HG02623 (cell line): Measurements from ENCODE around the gene MEX3D.
"Not testable (repeated sequence)": the region's sequence is repeated elsewhere in the genome, so short reads cannot be mapped to it uniquely, and the experiment has no call there.

ENCODE experiments used
- ATAC-seq: cut with Tn5 transposase; IDR thresholded peaks from one replicate; pipeline ENCODE4 v1.9.1; 2021; ENCODE audit warnings: moderate library complexity; ENCODE audit not compliant: unreplicated experiment

Gene MEX3D

DNA sequence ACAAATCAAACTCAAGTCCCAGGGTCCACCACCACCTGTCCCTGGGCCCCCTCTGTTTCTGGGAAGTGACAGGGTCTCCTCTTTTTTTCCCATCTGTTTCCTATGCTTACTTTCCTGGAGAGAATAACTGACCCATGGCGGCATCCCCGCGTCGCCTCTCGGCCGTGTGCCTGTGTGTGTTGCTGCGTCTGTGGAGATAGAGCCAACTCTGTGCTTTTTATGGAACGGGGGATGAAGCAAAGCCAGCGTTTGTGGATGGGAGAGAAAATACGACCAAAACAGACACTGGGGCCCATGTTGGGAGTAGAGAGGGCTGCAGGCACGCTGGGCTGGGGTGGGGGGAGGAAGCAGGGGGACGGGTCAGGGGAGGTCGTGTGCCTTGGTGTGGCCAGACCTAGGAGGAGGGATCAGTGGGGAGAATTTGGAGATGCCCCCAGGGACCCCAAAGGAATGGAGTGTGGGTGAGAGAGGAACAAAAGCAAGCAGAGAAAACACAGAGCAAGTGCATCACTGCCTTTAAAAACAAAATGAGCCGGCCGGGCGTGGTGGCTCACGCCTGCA is 27.7 kb downstream of the MEX3D start:
- no peak for ATAC-seq

DNA sequence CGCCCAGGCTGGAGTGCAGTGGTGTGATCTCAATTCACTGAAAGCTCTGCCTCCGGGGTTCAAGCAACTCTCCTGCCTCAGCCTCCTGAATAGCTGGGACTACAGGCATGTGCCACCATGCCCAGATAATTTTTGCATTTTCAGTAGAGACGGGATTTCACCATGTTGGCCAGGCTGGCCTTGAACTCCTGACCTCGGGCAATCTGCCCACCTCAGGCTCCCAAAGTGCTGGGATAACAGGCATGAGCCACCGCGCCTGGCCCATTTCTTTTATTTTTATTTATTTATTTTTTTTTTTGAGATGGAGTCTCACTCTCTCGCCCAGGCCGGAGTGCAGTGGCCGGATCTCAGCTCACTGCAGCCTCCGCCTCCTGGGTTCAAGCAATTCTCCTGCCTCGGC is 28.4 kb downstream of the MEX3D start:
- ATAC-seq = not testable (repeated sequence)

DNA sequence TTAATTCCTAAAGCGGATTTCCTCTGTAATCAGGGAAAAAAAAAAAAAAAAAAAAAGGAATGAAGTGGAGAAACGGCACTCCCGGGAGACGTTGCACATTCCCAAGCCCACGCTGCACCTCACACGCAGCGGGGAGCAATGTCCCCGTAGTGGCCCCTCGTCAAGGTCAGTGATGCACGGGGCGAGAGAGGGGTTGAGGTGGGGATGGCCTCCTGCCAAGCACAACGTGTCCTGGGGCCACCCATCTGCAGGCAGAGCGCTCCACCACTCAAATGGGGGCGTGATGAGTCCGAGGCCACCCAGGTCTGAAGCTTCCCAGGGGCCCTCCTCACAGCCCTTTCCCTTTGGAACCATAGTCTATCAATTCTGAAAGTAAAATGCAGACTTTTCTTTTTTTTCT is 29.1 kb downstream of the MEX3D start:
- ATAC-seq = no peak

DNA sequence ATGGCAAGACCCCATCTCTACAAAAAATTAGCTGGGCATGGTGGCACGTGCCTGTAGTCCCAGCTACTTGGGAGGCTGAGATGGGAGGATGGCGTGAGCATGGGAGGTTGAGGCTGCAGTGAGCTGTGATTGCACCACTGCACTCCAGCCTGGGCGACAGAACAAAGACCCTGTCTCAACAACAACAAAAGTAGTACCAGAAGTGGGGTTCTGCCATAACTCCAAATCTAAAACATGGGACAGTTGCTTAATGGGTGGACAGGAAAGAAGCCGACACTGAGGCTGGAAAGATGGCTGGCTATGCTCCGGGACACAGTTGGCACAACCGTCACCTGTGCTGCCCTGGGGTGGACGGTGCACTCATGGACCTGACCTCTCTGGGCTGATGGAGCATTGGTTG is 32.4 kb downstream of the MEX3D start:
- not testable (repeated sequence) for ATAC-seq

DNA sequence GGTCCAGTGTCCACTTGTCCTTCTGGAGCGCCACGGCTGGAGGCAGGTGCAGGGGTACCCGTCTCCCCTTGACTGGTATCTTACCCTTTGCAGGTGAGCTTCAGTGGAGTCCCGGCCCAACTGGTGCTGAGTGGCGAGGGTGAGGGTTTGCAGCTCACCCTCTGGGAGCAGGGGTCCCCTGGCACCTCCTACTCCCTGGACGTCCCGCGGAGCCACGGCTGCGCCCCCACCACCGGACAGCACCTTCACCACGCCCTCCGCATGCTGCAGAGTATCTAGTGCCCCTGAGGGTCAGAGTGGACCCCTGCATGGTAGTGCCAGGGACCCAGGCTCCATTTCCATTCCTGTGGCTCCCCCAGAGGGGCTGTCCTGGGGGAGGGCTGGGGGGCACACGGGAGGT is 33.2 kb downstream of the MEX3D start:
- no peak for ATAC-seq

DNA sequence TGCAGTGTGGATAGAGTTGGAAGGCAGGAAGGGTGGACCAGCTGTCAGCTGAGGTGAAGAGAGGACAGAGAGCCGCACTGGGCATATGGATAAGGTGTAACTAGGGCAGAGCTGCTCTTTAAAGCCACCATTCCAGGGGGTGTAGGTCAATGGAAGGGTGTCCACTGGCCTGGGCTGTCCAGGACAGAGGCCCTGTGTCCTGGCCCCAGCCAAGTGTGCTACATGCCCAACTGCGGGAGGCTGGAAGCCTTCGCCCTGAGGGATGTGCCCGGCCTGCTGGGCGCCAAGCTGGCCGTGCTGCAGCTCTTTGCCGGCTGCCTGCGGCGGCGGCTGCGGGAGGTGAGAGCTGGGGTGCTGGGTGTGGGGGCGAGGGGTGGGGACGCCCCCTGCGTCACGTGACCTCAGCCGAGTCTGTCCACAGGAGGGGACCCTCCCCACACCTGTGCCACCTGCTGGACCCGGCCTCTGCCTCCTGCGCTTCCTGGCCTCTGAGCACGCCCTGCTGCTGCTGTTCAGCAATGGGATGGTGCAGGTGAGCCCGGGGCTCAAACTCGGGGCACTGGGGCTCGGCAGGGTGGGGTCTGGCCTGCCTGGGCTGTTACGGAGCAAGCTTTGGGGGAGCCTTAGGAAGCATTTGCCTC is 34.5 kb downstream of the MEX3D start:
- no peak for ATAC-seq

DNA sequence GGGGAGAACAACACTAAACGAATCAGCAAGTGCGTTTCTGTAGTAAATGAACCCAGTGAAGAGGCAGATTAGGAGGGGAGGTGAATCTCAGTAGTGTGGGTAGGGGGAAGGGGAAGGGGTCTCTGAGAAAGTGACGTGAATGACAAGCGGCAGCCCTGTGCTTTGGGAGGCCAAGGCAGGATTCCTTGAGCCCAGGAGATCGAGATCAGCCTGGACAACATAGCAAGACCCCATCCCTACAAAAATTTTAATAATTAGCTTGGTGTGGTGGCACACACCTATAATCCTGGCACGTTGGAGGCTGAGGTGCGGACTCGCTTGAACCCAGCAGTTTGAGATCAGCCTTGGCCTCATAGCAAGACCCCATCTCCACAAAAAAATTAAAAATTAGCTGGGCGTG is 36.1 kb downstream of the MEX3D start:
- ATAC-seq = no peak

DNA sequence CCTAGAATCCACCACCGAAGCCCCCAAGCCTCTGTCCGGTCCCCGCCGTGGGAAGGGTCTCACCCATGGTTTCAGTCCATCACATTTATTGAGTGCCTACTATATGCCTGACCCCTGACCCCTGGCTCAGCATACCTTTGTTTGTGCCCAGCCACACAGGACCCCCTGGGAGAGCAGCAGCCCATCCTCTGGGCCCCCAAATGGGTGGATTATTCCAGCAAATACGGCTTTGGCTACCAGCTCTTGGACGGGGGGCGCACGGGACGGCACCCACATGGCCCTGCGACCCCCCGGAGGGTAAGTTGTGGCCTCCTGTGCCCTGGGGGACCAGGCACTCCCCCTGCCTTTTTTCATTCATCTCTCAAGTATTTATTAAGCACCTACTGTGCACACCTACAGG is 36.5 kb downstream of the MEX3D start:
- no peak for ATAC-seq

DNA sequence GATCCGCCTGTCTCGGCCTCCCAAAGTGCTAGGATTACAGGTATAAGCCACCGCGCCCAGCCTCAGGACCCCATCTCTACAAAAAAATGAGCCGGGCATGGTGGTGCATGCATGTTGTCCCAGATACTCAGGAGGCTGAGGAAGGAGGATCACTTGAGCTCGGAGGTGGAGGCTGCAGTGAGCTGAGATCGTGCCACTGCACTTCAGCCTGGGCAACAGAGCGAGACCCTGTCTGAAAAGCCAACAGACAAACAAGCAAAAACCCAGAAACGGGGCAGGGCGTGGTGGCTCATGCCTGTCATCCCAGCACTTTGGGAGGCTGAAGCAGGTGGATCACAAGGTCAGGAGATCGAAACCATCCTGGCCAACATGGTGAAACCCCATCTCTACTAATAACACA is 37.3 kb downstream of the MEX3D start:
- ATAC-seq = not testable (repeated sequence)

DNA sequence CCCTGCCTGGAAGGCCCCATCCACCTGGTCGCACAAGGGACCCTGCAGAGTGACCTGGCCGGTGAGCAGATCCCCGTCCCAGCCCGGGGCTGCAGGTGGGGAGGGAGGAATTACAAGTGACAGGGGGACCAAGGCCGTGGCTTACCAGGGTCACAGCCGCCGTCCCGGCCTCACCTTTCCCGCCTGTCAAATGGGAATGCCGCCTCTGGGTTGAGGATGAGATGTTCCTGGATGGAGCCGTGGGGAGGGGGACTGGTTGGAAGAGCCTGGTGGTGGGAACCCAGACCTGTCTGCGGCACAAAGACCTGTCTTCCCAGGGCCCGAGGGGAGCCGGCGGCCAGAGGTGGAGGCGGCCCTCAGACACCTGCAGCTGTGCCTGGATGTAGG is 38.7 kb downstream of the MEX3D start:
- no peak for ATAC-seq

DNA sequence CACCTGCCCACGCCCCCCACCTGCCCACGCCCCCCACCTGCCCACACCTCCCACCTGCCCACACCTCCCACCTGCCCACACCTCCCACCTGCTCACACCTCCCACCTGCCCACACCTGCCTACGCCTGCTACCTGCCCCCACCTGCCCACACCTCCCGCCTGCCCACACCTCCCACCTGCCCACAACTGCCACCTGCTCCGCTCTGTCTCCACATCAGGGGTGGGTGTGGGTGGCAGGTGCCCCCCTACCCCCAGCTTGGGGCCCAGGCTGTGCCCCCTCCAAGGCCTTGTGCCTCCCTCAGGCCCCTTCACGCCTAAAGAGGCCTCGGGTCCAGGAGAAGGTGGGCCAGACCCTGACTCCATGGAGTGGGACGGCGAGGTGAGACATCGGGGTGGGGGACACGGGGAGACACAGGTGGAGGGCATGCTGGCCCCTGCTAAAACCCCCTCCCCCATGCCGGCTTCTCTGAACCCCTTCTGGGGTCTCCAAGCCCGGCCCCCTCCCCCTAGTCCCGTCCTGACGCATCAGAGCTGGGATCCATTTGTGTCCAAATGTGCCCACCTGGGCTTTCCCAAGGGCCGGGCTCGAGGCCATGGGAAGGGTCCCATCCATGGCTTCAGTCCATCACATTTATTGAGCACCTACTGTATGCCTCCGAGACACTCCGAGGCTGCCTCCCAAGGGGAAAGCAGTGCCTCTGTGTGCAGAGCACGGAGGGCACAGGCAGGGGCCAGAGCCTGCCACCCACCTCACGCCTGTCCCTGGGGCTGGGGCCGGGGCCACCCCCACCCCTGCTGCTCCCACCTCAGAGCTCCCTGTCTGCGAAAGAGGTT is 39.3 kb downstream of the MEX3D start:
- no peak for ATAC-seq

DNA sequence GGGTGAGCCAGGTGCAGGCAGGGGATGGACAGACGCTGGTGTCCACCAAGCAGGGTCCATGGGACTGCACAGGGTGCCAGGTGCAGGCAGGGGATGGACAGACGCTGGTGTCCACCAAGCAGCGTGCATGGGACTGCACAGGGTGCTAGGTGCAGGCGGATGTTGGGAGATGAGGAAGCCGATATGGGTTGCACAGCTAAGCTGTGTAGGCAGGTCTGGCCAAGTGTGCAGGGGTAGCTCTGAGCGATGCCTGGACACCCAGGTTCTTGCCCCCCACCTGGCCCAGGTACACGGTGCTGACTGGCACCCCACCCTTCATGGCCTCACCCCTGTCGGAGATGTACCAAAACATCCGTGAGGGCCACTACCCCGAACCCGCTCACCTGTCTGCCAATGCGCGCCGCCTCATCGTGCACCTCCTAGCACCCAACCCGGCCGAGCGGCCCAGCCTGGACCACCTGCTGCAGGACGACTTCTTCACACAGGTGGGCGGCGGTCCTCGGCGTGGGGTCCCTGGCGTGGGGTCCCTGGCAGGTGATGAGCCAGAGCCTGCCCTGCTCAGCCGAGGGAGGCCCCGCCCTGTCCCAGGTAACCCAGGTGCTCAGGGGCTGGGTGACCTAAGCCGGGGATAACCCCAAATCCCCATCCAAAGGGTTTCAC is 40.3 kb downstream of the MEX3D start:
- ATAC-seq = no peak

DNA sequence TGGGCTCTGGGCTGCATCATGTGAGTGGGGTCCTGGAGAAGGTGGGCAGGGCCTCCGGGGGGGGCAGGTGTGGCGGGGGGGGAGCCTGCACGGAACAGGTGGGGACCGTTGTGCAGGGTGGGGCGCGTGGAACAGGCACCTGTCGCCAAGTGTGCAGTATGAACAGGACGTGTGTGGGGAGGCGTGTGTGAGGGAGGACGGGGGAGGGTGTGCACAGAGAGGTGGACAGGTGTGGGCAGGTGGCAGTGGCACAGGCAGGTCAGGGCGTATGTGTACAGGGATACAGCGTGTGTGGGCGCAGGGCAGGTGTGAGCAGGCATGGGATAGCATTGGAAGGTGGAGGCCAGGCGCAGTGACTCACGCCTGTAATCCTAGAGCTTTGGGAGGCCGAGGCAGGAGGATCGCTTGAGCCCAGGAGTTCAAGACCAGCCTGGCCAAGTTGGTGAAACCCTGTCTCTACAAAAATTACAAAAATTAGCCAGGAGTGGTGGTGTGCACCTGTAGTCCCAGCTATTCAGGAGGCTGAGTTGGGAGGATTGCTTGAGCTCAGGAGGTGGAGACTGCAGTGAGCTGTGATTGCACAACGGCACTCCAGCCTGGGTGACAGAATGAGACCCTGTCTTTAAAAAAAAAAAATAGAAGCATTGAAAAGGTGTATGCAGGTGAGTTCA is 41.0 kb downstream of the MEX3D start:
- no peak for ATAC-seq

DNA sequence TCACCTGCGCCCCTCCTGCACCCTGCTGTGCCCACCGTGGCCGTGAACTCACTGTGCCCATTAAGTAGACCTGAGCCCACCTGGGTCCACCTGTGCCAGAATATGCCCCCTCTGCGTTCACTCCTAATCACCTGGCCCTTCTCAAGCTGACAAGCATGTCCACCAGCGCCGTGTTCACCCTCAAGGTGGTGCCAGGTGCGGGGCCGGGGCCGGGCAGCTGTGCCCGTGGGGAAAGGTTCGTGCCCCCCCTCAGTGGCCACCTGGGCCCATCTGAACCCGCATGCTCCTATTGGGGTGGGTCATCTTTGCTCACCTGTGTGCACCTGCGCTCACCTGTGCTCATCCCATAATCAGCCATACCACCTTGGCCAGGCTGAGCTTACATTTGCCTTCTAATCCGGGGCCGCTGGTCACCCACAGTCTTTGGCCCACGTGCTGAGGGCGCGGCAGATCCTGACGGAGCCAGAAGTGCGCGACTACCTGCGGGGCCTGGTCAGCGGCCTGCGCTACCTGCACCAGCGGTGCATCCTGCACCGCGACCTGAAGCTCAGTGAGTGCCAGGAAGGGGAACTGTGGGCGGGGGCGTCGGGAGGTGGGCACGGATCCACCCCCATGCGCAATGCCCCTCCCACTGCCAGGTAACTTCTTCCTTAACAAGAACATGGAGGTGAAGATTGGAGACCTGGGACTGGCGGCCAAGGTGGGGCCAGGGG is 41.9 kb downstream of the MEX3D start:
- no peak for ATAC-seq

DNA sequence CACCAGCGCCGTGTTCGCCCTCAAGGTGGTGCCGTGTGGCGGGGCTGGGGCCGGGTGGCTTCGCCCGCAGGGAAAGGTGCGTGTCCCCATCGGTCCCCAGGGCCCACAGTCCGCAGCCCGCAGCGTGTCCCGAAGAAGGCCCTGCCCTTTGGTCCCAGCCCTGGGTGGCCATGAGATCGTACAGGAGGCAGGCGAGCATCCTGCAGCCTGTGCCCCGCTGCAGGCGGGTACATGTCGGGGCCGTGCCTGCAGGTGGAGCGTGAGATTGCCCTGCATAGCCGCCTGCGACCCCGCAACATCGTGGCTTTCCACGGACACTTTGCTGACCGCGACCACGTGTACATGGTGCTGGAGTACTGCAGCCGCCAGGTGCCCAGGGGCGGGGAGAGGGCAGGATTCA is 42.8 kb downstream of the MEX3D start:
- ATAC-seq = no peak

DNA sequence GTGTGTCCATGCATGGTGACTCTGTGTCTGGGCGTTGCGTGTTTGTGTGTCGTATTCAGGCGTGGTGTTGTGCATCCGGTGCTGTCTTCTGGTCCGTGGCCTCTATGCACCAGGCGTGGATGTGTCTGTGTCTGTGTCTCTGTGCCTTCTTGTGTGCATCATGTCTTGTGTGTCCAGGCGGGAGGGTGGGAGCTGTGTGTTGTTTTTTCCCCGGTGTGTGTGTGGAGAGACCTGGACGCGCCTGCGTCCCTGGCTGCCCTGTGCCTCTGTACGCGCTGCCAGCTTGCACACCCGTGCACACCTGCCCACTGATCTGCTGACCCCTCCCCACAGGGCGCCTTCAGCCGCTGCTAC is 43.2 kb downstream of the MEX3D start:
- ATAC-seq = no peak

DNA sequence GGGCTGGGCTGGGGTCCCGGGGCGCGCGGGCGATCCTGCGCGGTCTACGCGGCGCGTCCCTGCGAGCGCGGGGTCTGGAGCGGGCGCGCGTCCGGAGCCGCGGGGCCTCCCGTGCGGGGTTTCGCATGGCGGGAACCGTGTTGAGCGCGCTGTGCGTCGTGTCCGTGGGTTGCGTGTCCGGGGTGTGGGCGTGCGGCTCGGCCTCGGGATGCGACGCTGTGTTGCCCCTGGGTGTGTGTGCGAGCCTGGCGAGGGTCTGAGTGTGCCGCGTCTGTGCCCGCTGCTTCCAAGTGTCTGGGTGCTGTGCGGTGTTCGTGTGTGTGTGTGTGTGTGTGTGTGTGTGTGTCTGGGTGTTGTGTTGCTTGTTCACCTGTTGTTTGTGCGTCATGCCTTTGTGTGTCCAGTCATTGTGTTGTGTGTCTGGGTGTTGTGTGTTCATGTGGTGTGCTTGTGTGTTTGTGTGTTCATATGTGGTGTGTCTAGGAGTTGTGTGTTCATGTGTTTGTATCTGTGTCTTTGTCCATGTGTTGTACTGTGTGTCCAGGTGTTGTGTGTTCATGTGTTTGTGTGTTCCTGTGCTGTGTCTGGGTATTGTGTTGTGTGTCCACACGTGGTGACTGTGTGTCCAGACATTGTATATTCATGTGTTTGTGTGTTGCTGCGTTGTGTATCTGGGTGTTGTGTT is 43.7 kb downstream of the MEX3D start:
- no peak for ATAC-seq

DNA sequence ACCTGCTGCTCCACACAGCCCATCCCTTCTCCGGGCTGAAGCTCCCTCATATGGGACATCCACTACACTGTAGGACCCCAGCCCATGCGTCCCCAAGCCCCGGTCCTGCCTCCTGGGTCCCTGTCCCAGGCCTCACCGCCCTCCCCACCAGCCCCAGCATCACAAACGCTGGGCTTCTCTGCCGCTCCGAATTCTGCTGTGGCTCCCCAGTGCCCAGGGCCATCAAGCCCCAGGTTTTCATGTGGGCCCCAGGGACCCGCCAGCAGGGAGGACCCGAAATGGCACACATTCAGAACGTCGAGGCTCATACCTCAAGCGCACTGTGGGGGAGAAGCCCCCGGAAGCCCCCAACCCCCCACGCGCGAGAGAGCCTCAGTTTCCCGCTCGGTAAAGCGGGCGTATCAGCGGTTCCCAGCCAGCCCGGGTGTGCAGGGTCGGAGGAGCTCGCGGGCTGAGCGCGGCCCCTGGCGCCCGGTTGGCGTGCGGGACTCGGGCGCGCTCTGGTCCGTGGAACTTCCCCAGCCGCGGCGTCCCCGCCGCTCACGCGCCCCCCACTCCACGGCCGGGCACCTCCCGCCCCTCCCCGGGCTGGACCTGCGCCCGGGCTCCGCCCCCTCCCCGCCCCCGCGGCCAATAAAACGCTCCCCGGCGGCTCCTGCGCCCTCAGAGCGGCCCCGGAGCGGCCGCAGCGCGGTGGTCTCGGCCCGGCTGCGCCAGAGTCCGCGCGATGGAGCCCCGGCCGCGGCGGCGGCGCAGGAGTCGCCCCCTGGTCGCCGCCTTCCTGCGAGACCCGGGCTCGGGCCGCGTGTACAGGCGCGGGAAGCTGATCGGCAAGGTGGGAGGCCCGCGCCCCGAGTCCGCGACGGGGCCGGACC is 44.5 kb downstream of the MEX3D start, which contains the start of gene PLK5:
TSS of gene PLK5 (plus strand) at position 666 of the 875 bp plus-strand sequence. CDS start 2,920 bp downstream, outside the sequence.
- no peak for ATAC-seq

DNA sequence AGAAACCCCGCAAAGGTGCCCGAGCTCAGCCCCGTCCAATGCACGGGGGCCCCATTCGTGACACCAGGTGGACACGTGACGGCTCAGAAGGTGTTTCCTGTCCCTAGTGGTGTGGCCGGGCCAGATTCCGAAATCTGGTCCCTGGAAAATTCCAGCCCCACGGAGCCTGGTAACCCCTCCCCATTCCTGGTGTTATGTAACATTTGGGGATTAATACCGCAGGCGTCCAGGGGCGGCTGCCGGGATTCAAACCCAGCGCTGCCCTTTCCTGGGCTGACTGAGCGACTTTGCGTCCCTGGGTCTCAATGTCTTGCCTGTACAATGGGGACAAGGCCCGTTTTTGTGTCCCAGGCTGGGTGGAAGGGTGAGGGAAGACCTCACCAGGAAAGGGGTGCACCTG is 45.3 kb downstream of the MEX3D start:
- no peak for ATAC-seq
